ENCODE data around the gene ECHS1.

Gene ECHS1

DNA sequence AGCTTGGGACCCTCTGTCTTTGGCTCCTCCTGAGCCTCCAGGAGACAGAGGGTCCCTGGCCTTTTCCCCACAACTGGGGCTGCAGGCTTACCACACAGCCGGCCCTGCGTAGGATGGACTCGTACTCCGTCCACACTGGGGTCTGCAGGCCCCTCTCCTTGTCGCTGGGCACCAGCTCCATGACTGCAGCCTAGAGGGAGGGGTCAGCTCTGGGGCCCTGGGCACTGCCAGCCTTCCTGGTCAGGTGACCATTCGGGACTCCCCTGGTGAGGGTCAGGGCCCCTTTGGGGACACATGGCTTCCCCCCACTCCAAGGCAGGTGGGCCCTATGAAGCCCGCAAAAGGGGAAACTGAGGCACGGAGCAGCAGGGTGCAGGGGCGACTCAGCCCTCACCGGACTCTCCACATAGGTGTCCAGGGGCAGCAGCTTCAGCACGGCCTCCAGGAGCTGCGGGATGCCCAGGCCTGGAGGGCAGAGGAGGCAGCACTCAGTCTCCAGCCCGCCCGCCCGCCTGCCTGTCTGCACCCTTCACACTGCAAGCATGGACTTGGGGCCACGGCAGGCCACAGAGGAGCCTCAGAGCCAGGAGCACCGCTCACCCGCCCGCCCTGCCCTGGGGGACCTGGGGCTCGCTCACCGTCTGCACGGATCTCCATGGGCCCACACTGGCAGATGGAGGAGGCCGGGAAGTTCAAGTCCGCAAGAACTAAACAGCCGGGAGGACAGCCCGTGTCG, 16.4 kb downstream of the ECHS1 start:
- DNase-seq: no peak

DNA sequence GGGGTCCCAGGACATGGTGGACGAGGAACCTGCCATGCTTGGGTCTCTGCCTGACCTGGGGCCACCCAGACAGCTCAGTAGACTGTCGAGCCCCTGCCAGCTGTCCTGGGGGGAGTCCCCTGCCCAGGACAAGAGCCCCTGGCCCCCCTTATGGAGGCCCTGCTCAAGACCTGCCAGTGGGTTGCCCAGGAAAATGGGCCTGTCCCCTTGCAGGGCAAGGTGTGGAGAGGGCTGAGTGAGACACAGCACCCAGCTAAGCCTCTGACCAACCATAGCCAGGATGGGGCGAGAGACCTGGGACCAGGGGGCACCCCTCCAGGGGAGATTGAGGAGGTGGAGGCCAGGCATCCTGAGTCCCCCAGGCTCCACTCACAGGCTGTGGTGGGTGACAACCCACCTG, 17.2 kb downstream of the ECHS1 start:
- DNase-seq: no peak

DNA sequence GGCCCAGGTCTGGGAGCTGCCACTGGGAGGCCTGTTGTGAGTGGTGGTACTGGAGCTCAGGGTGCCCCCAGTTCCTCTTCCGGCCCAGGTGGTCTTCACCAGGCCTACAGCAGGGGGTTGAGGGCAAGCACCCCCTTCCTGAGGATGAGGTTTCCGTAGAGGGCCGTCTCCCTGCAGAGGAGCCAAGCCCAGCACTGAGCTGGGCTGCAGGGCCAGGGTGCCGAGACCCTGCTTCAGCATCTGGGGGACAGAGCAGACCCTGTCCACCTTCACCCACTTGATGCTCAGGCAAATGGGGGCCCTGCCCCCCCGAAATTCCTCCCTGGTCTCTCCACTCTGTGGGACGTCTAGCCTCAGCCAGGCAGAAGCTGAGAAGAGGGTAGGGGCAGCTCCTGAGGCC, 17.9 kb downstream of the ECHS1 start:
- no peak for DNase-seq

DNA sequence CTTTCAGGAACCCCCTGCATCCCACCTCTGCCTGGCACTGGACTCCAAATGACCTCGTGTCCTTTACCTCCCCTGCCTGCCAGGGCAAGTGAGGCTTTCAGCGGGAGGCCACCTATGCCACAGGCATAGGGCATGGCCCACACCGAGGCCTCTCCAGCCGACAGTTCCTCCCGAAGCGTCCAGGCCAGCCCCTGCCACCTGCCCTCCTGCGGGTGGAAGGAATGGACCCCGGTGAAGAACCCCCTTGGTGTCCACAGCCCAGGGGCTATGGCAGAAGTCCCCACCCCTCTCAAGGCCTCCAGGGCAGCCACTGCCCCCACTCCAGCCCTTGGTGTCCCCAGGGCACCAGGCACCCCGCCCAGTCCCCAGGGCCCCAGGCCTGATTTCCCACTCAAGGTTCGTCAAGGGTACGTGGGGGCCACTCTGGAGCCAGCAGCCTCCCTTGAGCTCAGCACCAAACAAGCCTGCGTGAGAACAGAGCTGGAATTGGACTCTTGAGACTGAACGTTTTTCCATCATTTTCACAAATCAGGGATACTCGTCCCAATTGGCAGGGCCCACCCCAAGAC, 18.4 kb downstream of the ECHS1 start:
- no peak for DNase-seq

DNA sequence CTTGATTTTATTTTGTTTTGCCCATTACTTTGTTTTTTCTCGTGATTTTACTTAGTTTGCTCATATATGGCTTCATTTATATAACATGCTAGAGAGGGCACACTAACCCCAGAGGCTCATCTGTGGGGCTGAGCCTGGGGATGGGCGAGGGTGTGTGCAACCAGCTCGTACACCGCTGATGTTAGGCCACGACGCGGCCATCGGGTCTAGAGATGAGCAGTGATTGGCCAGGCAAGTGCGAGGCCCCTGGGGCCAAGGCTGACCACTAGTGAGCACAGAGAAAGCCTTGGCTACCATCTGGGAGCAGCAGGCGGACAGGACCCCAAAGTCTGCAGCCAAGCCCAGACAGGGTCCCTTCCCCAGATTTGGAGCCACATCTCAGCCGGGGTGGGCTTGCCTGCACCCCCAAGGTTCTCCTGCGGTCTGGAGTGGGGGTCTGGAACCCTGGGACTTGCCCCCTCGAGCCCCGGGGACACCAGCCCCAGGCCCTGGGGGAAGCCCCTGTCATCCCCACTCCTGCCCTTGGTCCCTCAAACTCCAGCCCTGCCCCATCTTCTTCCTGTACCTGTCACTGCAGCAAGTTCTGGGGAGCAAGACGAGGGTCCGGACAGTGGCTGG, 19.1 kb downstream of the ECHS1 start:
- DNase-seq: no peak

DNA sequence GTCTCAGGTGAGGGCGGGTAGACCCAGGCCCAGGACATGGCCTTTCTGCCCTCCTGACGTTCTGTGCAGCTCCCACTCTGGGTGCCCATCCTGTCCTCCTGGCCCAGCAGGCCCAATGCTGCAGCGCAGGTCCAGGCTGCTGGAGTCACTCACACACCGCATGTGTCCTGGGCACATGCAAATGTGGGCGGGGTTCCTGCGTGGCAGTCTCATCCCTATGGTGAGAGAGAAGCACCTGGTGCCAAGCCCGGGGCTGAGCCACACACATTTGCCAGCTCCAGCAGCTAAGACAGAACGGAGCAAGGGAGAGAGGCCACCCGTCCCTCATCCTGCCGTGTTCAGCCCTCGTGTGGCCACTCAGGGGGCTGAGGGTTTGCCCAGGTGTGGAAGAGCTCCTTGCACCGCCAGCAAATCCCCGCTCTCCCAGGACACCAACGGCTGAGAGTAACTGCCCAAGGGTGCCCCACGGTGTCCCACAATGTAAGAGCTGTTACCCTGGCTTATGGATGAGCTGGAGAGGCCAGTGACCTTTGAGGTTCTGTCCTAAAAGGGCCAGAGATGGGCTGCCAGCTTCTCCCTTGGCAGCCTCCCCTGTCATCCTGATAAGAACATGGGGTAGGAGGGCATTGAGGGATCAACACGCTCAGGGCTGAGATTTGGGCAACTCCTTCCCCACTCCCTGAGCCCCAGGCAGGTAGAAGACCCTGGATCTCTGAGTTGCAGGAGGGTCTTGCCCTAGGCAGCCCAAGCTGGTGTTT, 19.8 kb downstream of the ECHS1 start:
- no peak for DNase-seq

DNA sequence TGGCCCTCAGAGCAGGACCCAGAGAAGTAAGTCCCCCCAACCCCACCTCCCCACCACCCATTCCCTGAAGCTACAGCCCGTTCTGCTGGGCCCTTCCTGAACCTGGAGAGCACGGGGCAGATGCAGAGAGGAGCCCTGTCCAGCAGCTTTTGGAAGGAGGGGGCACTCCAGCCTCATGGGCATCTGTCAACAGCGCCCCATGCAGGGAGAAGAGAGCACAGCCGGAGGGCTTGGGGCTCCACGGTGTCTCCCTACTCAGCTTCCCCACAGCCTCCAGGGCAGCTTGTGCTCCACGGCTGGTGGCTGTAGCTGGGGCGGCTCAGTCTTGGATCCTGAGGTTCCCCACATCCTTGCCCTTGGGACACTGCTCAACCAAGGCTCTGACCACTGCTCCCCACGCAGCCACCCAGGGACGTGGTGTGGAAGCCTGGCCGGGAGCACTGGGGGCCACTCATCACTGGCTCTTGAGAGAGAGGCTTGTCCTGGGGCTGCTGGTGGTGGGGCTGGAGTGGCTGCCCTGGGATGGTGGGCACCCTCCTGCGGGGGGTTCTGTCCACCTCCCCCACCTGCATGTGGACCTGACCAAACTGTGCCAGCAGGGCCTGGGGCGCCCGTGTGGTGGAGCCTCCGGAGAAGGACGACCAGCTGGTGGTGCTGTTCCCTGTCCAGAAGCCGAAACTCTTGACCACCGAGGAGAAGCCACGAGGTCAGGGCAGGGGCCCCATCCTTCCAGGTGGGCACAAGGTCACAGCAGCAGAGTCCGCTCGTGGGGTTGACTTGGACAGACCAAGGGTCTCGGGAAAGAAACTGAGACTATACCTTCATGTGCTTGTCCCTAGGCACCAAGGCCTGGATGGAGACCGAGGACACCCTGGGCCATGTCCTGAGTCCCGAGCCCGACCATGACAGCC, 21.5 kb downstream of the ECHS1 start:
- DNase-seq: no peak

DNA sequence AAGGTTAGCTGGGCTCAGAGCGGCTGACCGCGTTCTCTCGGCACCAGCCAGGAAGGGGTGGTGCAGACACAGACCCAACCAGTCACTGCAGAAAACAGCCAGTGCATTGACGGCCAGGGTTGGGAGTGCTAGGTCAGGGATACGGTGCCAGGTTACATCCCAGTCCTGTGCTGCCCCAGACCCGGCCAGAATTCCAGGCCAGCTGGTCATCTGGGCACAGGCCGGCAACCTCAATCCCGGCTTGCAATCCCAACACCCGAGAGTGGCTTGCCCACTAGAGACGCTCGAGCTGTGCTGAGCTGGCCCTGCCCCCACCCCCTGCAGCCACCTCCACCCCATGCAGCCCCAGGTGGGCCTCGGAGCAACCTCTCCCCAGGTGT, 22.2 kb downstream of the ECHS1 start:
- DNase-seq: no peak

DNA sequence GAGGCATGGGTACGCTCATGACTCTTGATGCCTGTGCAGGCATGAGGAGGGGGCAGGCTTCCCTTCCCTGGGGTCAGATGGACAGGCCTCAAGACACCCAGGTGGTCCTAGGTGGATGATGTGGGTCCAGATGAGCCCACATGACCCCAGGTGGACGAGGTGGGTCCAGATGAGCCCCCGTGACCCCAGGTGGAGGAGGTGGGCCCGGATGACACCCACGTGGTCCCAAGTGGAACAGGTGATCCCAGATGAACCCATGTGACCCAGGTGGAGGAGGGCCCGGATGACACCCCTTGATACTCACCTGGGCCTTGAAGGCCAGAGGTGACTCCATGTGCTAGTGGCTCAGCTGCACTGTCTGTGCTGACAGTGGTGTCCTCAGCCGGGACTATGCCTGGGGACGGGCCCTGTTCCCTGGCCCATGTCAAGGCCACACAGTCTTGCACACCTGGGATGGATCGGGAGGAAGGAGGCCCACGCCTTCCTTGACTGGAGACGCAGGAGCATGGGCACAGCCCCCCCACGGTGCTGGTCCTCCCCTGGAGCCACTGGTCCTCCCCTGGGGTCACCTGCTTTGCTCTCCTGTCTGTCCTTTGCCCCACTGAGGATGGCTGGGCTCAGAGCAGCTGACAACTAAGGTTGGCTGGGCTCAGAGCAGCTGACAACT, 22.7 kb downstream of the ECHS1 start:
- DNase-seq: no peak

DNA sequence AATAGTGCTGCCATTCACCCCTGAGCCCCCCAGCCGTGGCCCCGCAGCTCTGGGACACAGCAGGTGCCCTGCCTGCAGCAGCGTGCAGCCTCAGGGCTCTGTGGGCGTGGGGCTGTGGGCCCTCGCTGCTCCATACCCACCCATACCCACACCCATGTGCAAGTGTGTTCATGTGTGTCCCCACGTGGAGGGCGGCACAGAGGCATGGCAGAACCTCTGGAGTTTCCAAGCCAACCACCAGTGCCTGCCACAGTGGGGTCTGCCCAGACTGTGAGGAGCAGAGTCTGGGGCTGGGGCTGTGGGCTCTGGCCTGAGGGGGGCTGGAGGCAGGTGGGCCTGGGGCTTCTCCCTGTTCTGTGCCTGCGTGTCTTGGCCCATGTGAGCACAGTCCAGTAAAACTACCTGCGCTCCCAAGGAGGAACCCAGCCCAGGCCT, 23.6 kb downstream of the ECHS1 start:
- DNase-seq: no peak

DNA sequence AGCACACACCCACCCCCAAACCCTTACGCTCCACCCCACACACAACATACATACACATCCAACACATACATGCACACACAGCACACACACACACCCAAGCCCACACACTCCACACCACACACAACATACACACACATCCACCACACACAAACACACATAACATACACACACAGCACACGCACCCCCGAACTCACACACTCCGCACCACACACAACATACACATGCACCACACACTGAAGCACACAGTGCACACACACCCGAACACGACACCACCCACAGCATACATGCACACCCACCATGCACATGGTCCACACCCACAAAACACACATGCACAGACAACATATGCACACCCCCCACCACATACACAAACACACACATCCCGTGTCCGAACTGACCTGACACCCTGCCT, 24.0 kb downstream of the ECHS1 start:
- no peak for DNase-seq

DNA sequence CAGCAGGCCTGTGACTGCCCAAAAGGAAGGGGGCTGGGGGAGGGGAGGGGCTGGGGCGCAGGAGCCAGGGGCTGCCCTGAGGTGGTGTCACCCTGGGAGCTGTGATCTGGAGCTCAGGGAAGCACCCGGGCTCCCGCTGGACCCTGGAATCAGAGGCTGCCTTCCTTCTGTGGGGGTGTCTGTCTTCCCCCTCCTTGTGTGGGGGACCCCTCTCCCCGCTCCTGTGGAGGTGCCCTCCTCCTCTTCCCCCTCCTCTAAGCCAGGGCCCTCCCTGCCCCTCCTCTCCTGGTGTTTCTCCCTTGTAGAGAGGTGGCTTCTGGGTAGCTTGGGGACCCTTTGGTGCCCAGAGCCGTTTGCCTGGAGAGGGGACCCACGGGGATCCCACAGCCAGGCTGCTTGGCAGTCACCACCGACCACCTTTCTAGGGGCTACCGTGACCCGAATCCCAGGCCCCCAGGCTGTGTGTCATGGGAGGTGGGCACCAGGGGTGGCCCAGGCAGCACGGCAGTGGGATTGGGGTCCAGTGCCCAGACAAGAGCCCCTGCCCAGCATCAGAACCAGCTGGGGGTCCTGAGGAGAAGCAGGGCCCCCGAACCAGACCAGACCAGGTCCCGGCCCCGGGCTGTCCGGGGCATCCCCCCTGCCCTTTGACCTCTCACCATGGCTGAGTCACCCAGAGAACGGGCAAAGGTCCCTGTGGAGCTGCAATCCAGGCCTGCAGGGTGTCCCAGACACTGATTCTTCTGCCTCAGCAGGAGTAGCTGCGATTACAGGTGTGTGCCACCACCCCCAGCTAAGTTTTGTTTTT, 25.2 kb downstream of the ECHS1 start:
- no peak for DNase-seq

DNA sequence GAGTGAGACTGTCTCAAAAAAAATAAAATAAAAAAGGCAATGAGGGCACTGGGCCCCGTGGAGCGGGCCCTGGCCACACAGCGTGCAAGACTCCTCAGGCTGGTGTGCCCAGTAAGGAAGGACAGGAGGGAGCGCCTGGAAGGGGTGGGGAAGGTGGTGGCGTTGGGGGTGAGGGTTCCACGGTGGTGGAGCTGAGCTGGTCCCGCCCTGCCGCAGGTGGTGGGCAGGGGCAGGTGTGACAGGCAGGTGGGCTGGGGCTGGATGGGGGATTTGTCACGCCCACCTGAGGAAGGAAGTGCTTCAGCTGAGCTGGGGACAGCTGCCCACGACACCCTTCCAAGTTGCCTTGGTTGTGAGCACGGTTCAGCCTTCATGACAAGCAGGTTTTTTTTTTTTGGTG, 26.7 kb downstream of the ECHS1 start:
- DNase-seq: no peak

DNA sequence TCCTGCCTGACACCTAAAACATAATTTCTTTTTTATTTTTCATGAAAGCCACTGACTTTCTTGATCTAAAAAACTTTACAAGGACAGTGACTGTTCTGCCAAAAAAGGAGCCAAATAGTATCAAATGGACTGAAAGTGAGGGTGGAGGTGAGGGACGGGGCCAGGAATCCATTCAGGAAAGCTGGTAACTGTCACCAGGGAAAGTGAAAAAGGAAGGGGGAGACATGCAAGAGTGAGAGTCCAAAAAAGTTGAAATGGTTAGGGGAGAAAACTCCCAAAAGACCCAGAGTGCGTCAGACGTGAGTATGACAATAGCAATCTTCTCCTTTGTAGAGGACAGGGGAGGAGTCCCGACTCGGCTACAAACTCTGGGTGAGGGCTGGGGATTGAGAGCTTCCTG, 28.9 kb downstream of the ECHS1 start:
- DNase-seq: no peak

DNA sequence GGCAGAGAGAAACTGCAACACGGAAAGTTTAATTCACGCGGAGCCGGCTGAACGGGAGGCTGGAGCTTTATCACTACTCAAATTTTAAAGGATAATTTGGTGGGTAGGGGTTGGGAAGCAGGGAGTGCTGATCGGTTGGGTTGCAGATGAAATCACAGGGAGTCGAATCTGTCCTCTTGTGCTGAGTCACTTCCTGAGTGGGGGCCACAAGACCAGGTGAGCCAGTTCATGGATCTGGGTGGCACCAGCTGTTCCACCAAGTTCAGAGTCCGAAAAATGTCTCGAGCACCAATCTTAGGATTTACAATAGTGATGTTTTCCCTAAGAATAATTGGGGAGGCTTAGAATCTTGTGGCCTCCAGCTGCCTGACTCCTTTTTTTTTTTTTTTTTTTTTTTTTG, 29.6 kb downstream of the ECHS1 start:
- DNase-seq: no peak

DNA sequence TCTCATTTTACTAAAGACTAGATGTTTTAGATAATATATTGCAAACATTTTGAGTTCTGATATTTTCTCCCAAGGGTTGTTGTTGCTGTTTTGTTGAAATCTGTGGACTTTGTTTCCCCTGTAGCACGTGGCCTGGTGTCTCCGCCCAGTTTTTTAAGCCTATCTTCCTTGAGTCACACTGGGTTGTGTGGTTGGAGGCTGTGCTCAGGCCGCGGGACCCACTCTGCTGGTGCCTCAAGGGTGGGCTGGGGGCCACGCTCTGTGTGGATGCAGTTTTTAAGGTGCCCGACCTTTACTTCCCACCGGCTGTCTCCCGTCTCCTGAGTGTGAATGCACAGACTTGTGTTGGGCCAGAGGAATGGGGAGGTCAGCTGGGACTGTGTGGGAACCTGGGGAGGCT, 30.2 kb downstream of the ECHS1 start:
- DNase-seq: no peak

DNA sequence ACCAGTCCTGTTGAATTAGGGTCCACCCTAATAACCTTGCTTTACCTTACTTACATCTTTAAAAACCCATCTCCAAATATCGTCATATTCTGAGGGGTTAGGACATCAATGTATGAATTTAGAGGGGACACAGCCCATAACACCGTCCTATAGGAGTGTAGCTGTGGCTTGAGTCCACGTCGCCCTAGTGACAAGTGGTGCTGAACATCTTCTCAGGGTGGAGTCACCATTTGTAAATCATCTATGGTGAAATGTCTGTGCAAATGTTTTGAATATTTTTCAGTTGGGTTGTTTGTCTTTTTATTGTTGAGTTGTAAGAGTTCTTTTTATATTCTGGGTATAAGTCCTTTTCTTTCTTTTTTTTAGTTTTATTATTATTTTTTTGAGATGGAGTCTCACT, 31.2 kb downstream of the ECHS1 start:
- DNase-seq: no peak

DNA sequence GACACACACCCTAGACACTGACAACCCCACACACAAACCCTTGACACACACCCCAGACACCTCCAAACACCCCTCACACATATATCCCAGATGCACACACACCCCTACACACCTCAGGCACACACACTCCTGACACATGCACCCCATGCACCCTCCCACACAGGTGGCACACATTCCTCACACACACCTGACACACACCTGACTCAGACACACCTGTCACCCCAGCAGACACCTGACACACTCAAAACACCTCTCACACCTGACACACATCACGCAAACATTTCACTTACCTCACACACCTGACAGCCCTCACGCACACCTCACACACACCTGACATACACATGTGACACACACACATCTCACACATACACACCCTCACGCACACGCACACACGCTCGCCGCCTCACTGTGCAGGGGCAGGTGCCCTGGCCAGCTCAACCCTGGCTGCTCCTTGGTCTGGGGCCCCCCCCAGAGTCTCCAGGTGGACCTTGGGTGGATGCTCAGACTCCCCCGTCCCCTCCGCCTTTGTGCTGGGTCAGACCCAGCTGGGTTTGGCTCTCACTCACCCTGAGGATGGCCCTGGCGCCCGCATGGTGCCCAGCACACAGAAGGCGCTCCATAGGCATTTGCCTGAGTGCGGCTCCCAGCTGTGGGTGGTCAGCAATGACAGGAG, 33.3 kb downstream of the ECHS1 start:
- no peak for DNase-seq

DNA sequence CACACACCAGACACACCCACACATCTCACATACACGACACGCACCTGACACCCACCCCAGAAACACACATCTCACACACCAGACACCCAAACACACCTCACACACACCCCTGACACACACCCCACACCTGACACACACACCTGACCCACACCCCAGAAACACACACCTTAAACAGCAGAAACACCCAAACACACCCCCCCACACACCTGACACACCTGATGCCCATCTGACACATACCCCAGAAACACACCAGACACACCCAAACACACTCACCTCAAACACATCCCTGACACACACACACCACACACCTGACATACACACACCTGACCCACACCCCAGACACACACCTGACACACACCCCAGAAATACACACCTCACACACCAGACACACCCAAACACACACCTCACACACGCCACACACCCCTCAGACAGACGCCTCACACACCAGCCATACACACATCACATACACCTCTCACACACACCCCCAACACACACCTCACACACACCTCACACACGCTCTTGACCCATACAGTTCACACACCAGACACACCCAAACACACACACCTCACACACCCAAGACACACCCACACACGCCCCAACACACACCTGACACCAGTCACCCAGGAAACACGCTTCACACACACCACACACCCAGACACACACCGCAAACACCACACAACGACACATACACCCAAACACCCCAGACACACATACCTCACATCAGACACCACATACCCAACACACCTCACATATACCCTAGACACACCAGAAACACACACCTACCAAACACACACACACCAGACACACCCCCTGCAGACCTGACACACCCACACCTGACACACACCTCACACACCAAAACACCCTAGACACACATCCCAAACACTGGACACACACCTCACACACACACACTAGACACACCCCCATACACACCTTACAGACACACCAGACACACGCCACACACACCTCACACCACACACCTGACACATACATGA, 34.8 kb downstream of the ECHS1 start:
- no peak for DNase-seq

DNA sequence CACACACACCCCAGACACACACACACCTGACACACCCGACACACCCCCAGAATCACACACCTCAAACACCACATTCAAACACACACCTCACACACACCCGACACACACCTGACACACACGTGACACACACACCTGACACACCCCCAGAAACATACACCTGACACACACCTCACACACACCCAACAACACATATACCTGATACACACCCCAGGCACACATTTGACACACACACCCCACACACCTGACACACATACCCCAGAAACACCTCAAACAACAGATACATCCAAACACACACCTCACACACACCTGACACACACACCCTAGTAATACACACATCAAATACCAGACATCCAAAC, 35.8 kb downstream of the ECHS1 start:
- DNase-seq: no peak

Data from activated effector memory CD4-positive, alpha-beta T cell treated with Interleukin-2 at 50 U/mL for 16 hours (primary cell).